GM12891 (cell line): ENCODE data around the gene MZF1.
A peak's percentile ranks its signal among the peaks of the same experiment; 100 is the strongest.

Experiments
- DNase-seq: peaks from one replicate; pipeline ENCODE4 v3.0.0; 2011; ENCODE audit warnings: low spot score; ENCODE audit not compliant: insufficient read length
- FAIRE-seq: peaks from 2 replicates; lab custom pipeline; 2011; peaks lifted over from hg19 to GRCh38; lab: Jason Lieb, UNC
- PAX5 ChIP-seq: IDR thresholded peaks from 2 replicates; pipeline ENCODE4 v1.6.1; 2011; ENCODE audit warnings: low read length, moderate library complexity, mild to moderate bottlenecking; ENCODE audit not compliant: insufficient read depth, severe bottlenecking
- POLR2A ChIP-seq: IDR thresholded peaks from 2 replicates; pipeline ENCODE4 v1.6.1; 2011; ENCODE audit warnings: low read depth, low read length, control low read depth
- POLR2AphosphoS5 ChIP-seq: IDR thresholded peaks from 2 replicates; pipeline ENCODE4 v1.6.1; 2011; ENCODE audit warnings: low read depth, low read length, control low read depth
- POU2F2 ChIP-seq: IDR thresholded peaks from 2 replicates; pipeline ENCODE4 v1.6.1; 2011; ENCODE audit warnings: low read depth, mild to moderate bottlenecking, control low read depth, low read length, moderate library complexity
- SPI1 ChIP-seq: IDR thresholded peaks from 2 replicates; pipeline ENCODE4 v1.6.1; 2011; ENCODE audit warnings: low read depth, low read length, control low read depth
- TAF1 ChIP-seq: IDR thresholded peaks from 2 replicates; pipeline ENCODE4 v1.6.1; 2011; ENCODE audit warnings: low read depth, low read length, control low read depth

MZF1 gene

GRCh38 chr19:58554494-58555368, 18.4 kb downstream of the MZF1 start, which contains the start of gene CHMP2A:
Gene CHMP2A (minus strand): TSS chr19:58555105. CDS start chr19:58554212, 893 bp downstream.
- FAIRE-seq (peak; percentile 95), DNase-seq (peak; percentile 95)
- peak; percentile 92 for TF ChIP-seq POLR2AphosphoS5
- no peak for TF ChIP-seq SPI1
- peak; percentile 82 for TF ChIP-seq POU2F2
- TF ChIP-seq POLR2A: peak; percentile 77; the same call in 1 of the 2 replicates
- TF ChIP-seq PAX5: peak; percentile 59
- no peak; the same call in 1 of the 2 replicates for TF ChIP-seq TAF1

DNA sequence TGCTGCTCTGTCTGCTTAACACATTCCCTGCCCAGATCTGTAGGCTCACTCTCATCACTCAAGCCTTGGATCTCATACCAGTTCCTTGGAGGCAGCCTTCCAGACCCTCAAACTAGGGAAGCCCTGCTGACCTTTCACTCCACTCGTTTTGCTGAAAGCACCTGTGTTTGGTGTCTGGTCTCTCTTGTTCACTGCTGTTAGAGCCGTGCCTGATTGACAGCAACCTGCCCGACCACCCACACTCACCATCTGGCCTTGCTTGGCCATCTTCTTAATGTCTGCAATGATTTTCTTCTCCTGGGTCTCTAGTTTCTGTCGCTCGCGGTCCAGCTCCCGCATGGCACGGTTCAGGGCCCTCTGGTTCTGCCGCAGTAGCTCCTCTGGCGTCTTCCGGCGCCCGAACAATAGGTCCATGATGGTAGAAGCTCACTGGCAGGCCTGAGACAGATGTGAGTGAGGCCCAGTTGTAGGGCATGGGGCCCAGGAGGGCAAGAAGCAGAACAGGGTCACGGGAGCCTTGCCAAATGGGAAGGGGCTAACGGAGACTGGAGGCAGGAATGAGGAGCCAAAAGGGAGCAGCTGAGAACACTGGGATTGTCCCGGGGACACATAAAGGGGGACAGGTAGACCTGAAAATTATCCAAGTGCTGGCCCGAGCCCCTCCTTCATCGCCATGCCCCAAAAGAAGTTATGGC, 19.2 kb downstream of the MZF1 start:
- FAIRE-seq: no peak
- no peak for DNase-seq
- TF ChIP-seq POLR2AphosphoS5 (peak; percentile 21; the same call in 1 of the 2 replicates), TAF1 (no peak)

DNA sequence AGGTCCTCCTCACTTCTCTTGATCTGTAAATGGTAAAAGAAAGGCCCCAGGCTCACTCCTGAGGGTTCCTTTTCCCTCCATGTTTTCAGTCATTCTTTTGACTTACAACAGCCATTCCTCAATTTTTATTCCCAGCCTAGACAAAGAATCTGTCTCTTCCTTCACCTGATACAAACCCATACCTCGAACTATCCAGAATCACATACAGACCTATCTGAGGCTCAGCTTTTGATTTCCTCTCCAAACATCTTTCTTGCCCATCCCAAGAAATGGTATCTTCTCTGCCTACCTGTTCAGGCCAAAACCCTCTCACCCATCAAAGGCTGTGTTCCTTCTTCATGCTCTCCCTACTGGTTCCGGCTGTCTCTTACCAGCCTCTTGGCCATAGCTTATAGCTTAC, 20.5 kb downstream of the MZF1 start:
- DNase-seq (no peak), FAIRE-seq (peak; percentile 16)
- TF ChIP-seq SPI1: no peak
- TF ChIP-seq POLR2AphosphoS5: no peak; the same call in 1 of the 2 replicates
- no peak for TF ChIP-seq POU2F2
- TF ChIP-seq TAF1: no peak
- TF ChIP-seq POLR2A: no peak
- no peak for TF ChIP-seq PAX5

DNA sequence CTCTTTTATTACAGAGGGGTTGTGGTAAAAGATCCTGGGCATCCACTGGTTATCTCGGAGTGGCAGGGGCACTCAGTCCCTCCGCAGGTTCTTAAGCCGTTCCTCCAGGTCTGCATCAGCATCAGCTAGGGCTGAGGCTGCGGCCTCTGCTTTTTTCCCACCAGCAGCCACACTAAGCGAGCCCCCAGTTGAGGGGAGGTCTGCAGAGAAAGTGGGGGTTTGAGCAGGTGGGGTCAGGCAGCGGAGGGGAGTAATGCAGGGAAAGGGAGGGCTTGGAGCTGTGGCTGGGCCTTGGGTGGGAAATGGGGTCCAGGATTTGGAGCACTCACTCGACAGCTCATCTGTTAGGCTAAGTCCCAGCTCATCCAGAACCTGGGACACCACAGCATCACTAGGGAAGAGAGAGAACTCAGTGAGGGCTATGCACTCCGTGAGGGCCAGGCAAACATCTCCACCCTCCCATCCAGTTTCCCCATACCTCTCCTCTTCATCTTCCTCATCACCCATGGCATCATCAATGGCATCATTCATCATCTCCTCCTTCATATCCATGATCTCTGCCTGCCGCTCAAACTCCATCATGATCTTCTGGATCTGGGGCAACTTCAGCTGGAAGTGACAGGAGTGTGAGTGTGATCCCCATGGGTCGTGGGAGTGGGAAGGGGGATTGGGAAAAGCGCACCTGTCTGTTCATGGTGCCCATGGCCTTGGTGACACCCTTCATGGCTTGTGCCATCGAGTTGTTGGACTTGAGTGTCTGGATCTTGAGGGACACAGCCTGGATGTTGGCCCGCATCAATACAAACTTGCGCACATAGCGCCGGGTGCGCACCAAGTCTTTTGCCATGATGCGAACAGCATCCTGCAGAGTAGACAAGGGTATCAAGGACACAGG, 21.3 kb downstream of the MZF1 start:
- no peak for TF ChIP-seq SPI1
- no peak for TF ChIP-seq TAF1
- TF ChIP-seq POU2F2: no peak
- peak; percentile 74; the same call in 1 of the 2 replicates for TF ChIP-seq POLR2AphosphoS5
- TF ChIP-seq POLR2A: peak; percentile 71; the same call in 1 of the 2 replicates
- TF ChIP-seq PAX5: no peak
- DNase-seq: no peak
- FAIRE-seq: peak; percentile 9

- TF ChIP-seq POLR2A (peak; percentile 37; the same call in 1 of the 2 replicates), PAX5 (no peak)
These were observed 22.0 kb downstream of the MZF1 start for GRCh38 chr19:58551123-58551497.

DNA sequence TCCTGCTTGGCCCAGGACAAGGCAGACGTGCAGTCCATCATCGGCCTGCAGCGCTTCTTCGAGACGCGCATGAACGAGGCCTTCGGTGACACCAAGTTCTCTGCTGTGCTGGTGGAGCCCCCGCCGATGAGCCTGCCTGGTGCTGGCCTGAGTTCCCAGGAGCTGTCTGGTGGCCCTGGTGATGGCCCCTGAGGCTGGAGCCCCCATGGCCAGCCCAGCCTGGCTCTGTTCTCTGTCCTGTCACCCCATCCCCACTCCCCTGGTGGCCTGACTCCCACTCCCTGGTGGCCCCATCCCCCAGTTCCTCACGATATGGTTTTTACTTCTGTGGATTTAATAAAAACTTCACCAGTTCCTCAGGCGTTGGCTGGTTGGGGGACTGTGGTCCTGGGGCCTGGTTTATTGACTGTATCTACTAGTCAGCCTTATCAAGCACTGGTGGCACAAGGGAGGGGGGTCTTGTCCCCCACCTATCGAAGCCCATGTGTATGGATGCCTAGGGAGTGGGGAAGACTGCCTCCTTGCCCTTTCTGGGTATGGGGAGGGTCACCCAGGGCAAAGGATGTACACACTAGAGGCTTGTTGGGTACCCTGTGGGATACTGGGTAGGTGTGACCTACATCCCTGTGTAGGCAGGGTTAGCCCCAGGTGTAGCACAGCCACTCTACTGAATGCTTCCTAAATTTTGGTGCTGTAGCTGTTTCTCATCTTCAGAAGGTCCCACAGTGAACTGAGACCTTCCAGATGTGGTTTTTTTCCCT, 22.6 kb downstream of the MZF1 start:
- DNase-seq: no peak
- no peak for TF ChIP-seq SPI1
- TF ChIP-seq POLR2A: no peak
- no peak for TF ChIP-seq PAX5
- no peak for TF ChIP-seq TAF1
- TF ChIP-seq POU2F2: no peak
- no peak for TF ChIP-seq POLR2AphosphoS5
- FAIRE-seq: no peak

More at GRCh38 chr19:58551123-58551497, 22.0 kb downstream of the MZF1 start:
- FAIRE-seq: no peak
- DNase-seq: no peak

DNA sequence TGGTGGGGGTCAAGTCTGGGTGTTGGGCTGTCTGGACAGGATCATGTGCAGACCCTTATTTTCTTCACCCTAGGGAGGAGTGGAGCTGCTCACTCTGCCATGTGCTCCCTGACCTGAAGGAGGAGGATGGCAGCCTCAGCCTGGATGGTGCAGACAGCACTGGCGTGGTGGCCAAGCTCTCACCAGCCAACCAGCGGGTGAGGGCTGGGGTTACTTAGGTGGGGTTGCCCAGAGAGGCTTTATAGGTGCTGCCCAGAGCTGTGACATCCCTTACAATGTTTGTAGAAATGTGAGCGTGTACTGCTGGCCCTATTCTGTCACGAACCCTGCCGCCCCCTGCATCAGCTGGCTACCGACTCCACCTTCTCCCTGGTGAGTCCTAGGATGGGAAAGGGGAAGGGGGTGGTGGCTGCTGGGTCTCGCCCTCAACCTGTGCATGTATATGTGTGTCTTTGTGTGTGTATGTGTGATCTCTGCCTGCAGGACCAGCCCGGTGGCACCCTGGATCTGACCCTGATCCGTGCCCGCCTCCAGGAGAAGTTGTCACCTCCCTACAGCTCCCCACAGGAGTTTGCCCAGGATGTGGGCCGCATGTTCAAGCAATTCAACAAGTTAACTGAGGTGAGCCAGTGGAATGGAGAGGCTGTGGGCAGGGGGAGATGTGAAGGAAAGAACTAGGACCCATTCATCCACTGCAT, 23.3 kb downstream of the MZF1 start:
- FAIRE-seq (no peak), DNase-seq (no peak)
- TF ChIP-seq TAF1 (no peak), POLR2A (no peak), PAX5 (no peak), SPI1 (no peak)

DNA sequence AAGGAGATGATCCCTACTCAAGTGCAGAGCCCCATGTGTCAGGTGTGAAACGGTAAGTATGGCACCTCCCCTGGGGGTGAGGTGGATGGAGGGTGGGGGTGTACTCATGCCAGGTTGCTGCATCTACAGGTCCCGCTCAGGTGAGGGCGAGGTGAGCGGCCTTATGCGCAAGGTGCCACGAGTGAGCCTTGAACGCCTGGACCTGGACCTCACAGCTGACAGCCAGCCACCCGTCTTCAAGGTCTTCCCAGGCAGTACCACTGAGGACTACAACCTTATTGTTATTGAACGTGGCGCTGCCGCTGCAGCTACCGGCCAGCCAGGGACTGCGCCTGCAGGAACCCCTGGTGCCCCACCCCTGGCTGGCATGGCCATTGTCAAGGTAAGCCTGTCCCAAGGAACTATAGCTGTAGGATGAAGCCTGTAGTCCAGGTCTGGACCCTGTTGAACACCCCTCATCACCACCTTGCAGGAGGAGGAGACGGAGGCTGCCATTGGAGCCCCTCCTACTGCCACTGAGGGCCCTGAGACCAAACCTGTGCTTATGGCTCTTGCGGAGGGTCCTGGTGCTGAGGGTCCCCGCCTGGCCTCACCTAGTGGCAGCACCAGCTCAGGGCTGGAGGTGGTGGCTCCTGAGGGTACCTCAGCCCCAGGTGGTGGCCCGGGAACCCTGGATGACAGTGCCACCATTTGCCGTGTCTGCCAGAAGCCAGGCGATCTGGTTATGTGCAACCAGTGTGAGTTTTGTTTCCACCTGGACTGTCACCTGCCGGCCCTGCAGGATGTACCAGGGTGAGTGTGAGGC, 24.1 kb downstream of the MZF1 start:
- no peak for FAIRE-seq
- TF ChIP-seq POU2F2 (no peak), SPI1 (no peak), POLR2A (no peak), PAX5 (no peak), POLR2AphosphoS5 (no peak; the same call in 1 of the 2 replicates), TAF1 (no peak)
- no peak for DNase-seq
